Stomach (tissue), 4 donors: Measurements from ENCODE around the gene LIMA1.

Source experiments
- CTCF ChIP-seq, 7 experiments: fragments of 450-650 bp in 4 of 7; fragments of 200-600 bp in 3 of 7; sonication (generic) in 3 of 7; IDR thresholded peaks; one replicate each; pipeline ENCODE4 v1.5.1; 2016 to 2019; ENCODE audit warnings: antibody characterized with exemption in 7 of 7, control low read depth in 2 of 7, mild to moderate bottlenecking in 1 of 7
- EP300 ChIP-seq: sonication (generic); formaldehyde crosslinking; IDR thresholded peaks from one replicate; pipeline ENCODE4 v1.6.1; 2017; ENCODE audit warnings: antibody characterized with exemption
- POLR2A ChIP-seq, 4 donors: fragments of 450-650 bp; IDR thresholded peaks; one replicate each; pipeline ENCODE4 v1.6.1; 2016; ENCODE audit warnings: antibody characterized with exemption in 4 of 4, control low read depth in 2 of 4, mild to moderate bottlenecking in 1 of 4, moderate library complexity in 1 of 4

DNA sequence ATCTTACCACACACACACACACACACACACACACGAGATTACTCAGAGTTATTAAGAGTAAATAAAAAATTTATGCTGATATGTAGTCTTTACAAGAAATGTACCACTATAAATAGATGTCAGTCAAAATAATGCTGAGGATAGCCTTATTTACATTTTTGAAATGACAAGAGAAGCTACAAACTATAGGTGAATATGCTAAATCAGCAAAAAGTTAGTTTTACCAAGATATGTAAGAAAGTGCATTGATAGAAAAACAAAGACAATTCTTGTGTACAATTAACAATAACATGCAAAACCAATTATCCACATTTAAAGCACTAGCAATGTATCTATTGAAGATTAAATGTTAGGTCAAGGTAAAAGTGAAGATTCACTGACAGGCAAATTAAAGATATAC, 69.3 kb downstream of the LIMA1 start:
- TF ChIP-seq CTCF (IDR thresholded peaks at IDR 0.05): no peak
- TF ChIP-seq POLR2A (IDR thresholded peaks at IDR 0.05): no peak
- TF ChIP-seq EP300: no peak
